DND-41 (cell line): ENCODE measurements around the gene GRID1.

Experiments
- ATAC-seq: fragments of 200-7000 bp; cut with Tn5 transposase; 3 replicates; pipeline ENCODE4 v1.9.1; 2021; ENCODE audit warnings: low read depth; ENCODE audit not compliant: insufficient read depth
- DNase-seq: peaks from one replicate; pipeline ENCODE4 v3.0.0-alpha.2; 2020
- H2AFZ ChIP-seq: 2 replicates; pipeline ENCODE4 v1.6.0; 2012; ENCODE audit warnings: low read depth, low read length
- H3K27ac ChIP-seq: 2 replicates; pipeline ENCODE4 v1.5.1; 2012; ENCODE audit warnings: low read length, inconsistent platforms
- H3K27me3 ChIP-seq: fragments of 200-600 bp; sonication (generic); 2 replicates; pipeline ENCODE4 v1.6.0; 2012; ENCODE audit warnings: low read length, mild to moderate bottlenecking, inconsistent platforms; ENCODE audit not compliant: insufficient read depth, poor library complexity
- H3K36me3 ChIP-seq: 2 replicates; pipeline ENCODE4 v1.5.1; 2012; ENCODE audit warnings: low read length, inconsistent platforms; ENCODE audit not compliant: insufficient read depth
- H3K4me1 ChIP-seq: 2 replicates; pipeline ENCODE4 v1.5.1; 2012; ENCODE audit warnings: mild to moderate bottlenecking, low read length; ENCODE audit not compliant: insufficient read depth
- H3K4me2 ChIP-seq: 2 replicates; pipeline ENCODE4 v1.6.0; 2012; ENCODE audit warnings: mild to moderate bottlenecking, moderate library complexity, low read length, inconsistent platforms; ENCODE audit not compliant: insufficient read depth
- H3K4me3 ChIP-seq, 2 experiments: fragments of 200-600 bp in 1 of 2; shearing (Covaris generic) in 1 of 2; 2 replicates each; pipeline ENCODE4 v1.5.1; 2012 to 2016; ENCODE audit warnings: inconsistent platforms in 2 of 2, low read length in 2 of 2, mild to moderate bottlenecking in 2 of 2, low read depth in 1 of 2, moderate library complexity in 1 of 2
- H3K79me2 ChIP-seq: 2 replicates; pipeline ENCODE4 v1.6.0; 2012; ENCODE audit warnings: low read length, inconsistent platforms; ENCODE audit not compliant: insufficient read depth
- H3K9ac ChIP-seq: 2 replicates; pipeline ENCODE4 v1.6.0; 2012; ENCODE audit warnings: low read depth, mild to moderate bottlenecking, inconsistent platforms, low read length, moderate library complexity
- H3K9me3 ChIP-seq: 2 replicates; pipeline ENCODE4 v1.5.1; 2012; ENCODE audit warnings: low read length, moderate library complexity, mild to moderate bottlenecking, inconsistent platforms; ENCODE audit not compliant: insufficient read depth, severe bottlenecking
- H4K20me1 ChIP-seq: 2 replicates; pipeline ENCODE4 v1.6.0; 2012; ENCODE audit warnings: low read length; ENCODE audit not compliant: insufficient read depth
- EZH2 ChIP-seq: IDR thresholded peaks from 3 replicates; pipeline ENCODE4 v1.6.1; 2012; ENCODE audit warnings: borderline replicate concordance, low read depth, mild to moderate bottlenecking, moderate library complexity, low read length, inconsistent platforms; ENCODE audit not compliant: severe bottlenecking
- TF ChIP-seq, protein P1 (sequence below): IDR thresholded peaks from 2 replicates; pipeline ENCODE4 v1.5.1; 2012; ENCODE audit warnings: borderline replicate concordance, low read length, moderate library complexity, mild to moderate bottlenecking; ENCODE audit not compliant: poor library complexity, severe bottlenecking; ENCODE audit errors: extremely low read depth

GRID1 gene

DNA sequence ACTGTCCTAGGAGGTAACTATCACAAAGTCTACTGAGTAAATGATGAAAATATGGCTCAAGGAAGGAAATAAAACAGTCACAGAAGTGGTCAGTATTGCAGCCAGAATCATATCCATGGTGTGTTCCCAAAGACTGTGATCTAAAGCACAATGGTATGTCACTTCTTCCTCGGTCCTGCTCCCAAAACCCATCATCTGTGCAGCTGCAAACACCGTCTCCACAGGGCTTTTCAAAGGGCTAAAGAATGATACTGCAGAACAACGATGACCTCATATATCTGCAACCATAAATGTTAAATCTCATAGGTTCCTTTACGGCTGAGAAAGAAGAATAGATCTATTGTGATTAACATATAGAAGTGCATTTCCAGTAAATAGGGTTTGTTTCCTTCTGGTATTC is 465.0 kb downstream of the GRID1 start:
- no peaks in the 10 kb centered on the region for H3K79me2 ChIP-seq
- no peak for ATAC-seq
- H3K4me1 ChIP-seq: no peaks in the 10 kb centered on the region
- no peak for DNase-seq
- no peak overlapping the region for H2AFZ ChIP-seq
- H3K9me3 ChIP-seq: no peaks in the 10 kb centered on the region
- no peak overlapping the region for H3K4me2 ChIP-seq
- no peak overlapping the region for H3K4me3 ChIP-seq
- H3K36me3 ChIP-seq: no peaks in the 10 kb centered on the region
- H3K27me3 ChIP-seq: peaks cover 4% of the 10 kb centered on the region
- no peaks in the 10 kb centered on the region for H4K20me1 ChIP-seq
- no peak overlapping the region for H3K9ac ChIP-seq
- H3K27ac ChIP-seq: no peak overlapping the region
- TF ChIP-seq EZH2: no peak
- TF ChIP-seq, protein P1, sequence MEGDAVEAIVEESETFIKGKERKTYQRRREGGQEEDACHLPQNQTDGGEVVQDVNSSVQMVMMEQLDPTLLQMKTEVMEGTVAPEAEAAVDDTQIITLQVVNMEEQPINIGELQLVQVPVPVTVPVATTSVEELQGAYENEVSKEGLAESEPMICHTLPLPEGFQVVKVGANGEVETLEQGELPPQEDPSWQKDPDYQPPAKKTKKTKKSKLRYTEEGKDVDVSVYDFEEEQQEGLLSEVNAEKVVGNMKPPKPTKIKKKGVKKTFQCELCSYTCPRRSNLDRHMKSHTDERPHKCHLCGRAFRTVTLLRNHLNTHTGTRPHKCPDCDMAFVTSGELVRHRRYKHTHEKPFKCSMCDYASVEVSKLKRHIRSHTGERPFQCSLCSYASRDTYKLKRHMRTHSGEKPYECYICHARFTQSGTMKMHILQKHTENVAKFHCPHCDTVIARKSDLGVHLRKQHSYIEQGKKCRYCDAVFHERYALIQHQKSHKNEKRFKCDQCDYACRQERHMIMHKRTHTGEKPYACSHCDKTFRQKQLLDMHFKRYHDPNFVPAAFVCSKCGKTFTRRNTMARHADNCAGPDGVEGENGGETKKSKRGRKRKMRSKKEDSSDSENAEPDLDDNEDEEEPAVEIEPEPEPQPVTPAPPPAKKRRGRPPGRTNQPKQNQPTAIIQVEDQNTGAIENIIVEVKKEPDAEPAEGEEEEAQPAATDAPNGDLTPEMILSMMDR: no peak

DNA sequence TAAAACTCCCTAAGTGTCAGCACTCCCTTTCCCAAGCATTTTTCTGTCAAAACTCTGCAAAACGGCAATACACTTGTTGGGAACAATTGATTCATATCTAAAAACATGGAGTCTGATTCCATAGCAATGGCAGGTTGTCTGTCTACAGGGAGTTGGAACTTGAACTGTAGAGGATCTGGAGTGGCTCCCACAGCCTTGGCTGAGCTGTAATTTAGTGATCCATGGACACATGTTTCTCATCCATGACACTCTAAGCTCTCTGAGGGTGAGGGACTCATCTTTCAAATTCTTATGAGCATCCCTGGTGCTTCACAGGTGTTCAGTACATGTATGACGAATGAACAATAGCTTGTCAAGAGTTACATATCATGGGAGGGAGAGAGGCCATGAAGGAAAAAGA is 466.1 kb downstream of the GRID1 start:
- no peak overlapping the region for H3K9ac ChIP-seq
- H3K36me3 ChIP-seq: no peaks in the 10 kb centered on the region
- H4K20me1 ChIP-seq: no peaks in the 10 kb centered on the region
- H2AFZ ChIP-seq: no peak overlapping the region
- H3K79me2 ChIP-seq: no peaks in the 10 kb centered on the region
- no peaks in the 10 kb centered on the region for H3K4me1 ChIP-seq
- no peak overlapping the region for H3K4me2 ChIP-seq
- DNase-seq (no peak), ATAC-seq (no peak)
- TF ChIP-seq EZH2: no peak
- TF ChIP-seq, protein P1: no peak
- H3K9me3 ChIP-seq: no peaks in the 10 kb centered on the region
- H3K4me3 ChIP-seq: no peak overlapping the region
- H3K27me3 ChIP-seq: peaks cover 2% of the 10 kb centered on the region
- no peak overlapping the region for H3K27ac ChIP-seq

DNA sequence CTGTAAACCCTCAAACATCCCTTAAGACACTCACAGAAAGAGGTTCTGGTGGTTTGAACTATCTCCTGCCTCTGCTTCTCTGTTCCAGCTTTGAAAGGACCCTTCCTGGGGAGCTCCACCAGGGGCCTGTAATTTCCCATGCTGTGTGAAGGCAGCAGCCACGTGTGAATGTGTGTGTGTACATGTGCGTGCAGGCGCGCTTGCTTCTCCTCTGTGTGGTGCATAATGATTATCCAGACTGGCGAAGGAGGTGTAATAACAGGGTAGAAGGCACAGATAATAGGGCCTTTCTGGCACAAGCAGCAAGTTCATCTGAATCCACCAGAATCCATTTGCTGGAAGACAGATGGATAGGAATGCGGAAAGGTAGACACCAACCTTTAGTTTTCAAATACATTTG is 466.5 kb downstream of the GRID1 start:
- no peak for ATAC-seq

DNA sequence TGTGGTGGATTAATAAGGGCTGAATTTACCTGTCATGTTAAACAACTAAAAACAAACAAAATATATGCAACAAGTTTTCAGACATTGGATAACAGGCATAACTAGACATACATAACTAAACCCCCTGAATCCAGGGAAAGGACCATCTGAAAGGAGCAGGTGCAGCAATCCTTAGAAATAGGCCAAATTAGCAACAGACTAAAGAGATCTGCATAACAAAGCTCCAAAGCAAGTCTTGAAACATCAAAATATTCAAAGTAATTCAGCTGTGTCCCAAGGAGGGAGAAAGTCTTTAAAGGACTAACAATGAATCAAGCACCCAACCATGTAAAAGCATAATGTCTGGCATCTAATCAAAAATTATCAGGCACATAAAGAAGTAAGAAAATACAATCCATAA is 475.1 kb downstream of the GRID1 start:
- no peak overlapping the region for H2AFZ ChIP-seq
- no peak for ATAC-seq
- no peaks in the 10 kb centered on the region for H3K36me3 ChIP-seq
- H3K4me1 ChIP-seq: no peaks in the 10 kb centered on the region
- no peaks in the 10 kb centered on the region for H3K79me2 ChIP-seq
- H3K4me2 ChIP-seq: no peak overlapping the region
- no peaks in the 10 kb centered on the region for H4K20me1 ChIP-seq
- no peak overlapping the region for H3K9ac ChIP-seq
- DNase-seq: no peak
- H3K9me3 ChIP-seq: no peaks in the 10 kb centered on the region
- TF ChIP-seq, protein P1: no peak
- TF ChIP-seq EZH2: no peak
- H3K4me3 ChIP-seq: no peak overlapping the region
- H3K27me3 ChIP-seq: peaks cover 4% of the 10 kb centered on the region
- no peak overlapping the region for H3K27ac ChIP-seq

More for the DNA sequence above, 466.5 kb downstream of the GRID1 start:
- H3K4me2 ChIP-seq: no peak overlapping the region
- DNase-seq: no peak
- H3K9ac ChIP-seq: no peak overlapping the region
- H3K9me3 ChIP-seq: no peaks in the 10 kb centered on the region
- no peaks in the 10 kb centered on the region for H3K79me2 ChIP-seq
- H4K20me1 ChIP-seq: no peaks in the 10 kb centered on the region
- no peak overlapping the region for H2AFZ ChIP-seq
- no peaks in the 10 kb centered on the region for H3K36me3 ChIP-seq
- H3K27me3 ChIP-seq: peaks cover 2% of the 10 kb centered on the region
- TF ChIP-seq EZH2: no peak
- no peak overlapping the region for H3K27ac ChIP-seq
- H3K4me3 ChIP-seq: no peak overlapping the region
- H3K4me1 ChIP-seq: no peaks in the 10 kb centered on the region
